B cell (primary cell): ENCODE data around the gene PGBD5. TPM values are rescaled to one million over a fixed set of nuclear protein-coding genes. Genes with fewer than 3 reads are reported as not detected.

Experiments
- ATAC-seq: fragments of 200-7000 bp; cut with Tn5 transposase; one replicate; pipeline ENCODE4 v1.10.0; 2021; ENCODE audit warnings: low read depth, mild to moderate bottlenecking, moderate number of reproducible peaks, moderate library complexity
- CTCF ChIA-PET: fragments of 350-600 bp; sonication (Branson Sonifier 250); formaldehyde crosslinking; loops from one replicate; lab custom pipeline; 2021; ENCODE audit warnings: antibody characterized with exemption, inconsistent platforms; lab: Charles Lee
- POLR2A ChIA-PET: fragments of 350-600 bp; sonication (Branson Sonifier 250); formaldehyde crosslinking; loops from one replicate; lab custom pipeline; 2021; ENCODE audit warnings: antibody characterized with exemption; lab: Charles Lee
- DNase-seq: peaks from one replicate; pipeline ENCODE4 v3.0.0; 2013
- H2AFZ ChIP-seq: 2 replicates; pipeline ENCODE4 v1.6.1; 2012; ENCODE audit warnings: mild to moderate bottlenecking, low read depth, low read length; ENCODE audit not compliant: insufficient read depth, poor library complexity, severe bottlenecking
- H3K27ac ChIP-seq, 2 donors: 1 replicate in 1 of 2; 2 replicates in 1 of 2; pipeline ENCODE4 v1.5.1; 2012 to 2013; ENCODE audit warnings: low read length in 2 of 2, mild to moderate bottlenecking in 2 of 2, moderate library complexity in 1 of 2
- H3K27me3 ChIP-seq, 4 experiments: fragments of 200-600 bp in 1 of 4; sonication (generic) in 1 of 4; replicated peaks in 1 of 4; 1 replicate in 2 of 4; 2 replicates in 2 of 4; pipeline versions ENCODE4 v1.6.1 to v1.7.0; 2013 to 2016; ENCODE audit warnings: low read length in 3 of 4, mild to moderate bottlenecking in 2 of 4, mixed read lengths in 1 of 4, moderate library complexity in 1 of 4; ENCODE audit not compliant: insufficient read depth in 4 of 4, control insufficient read depth in 3 of 4; ENCODE audit errors: control extremely low read depth in 1 of 4
- H3K36me3 ChIP-seq, 2 experiments: replicated peaks in 1 of 2; 1 replicate in 1 of 2; 2 replicates in 1 of 2; pipeline versions ENCODE4 v1.6.1 to v1.7.1; 2013; ENCODE audit warnings: low read length in 1 of 2; ENCODE audit not compliant: insufficient read depth in 2 of 2, control insufficient read depth in 1 of 2; ENCODE audit errors: control extremely low read depth in 1 of 2, extremely low read depth in 1 of 2
- H3K4me1 ChIP-seq, 2 donors: fragments of 200-600 bp in 1 of 2; sonication (generic) in 1 of 2; 1 replicate in 1 of 2; 2 replicates in 1 of 2; pipeline versions ENCODE4 v1.5.1 to v1.6.1; 2013 to 2017; ENCODE audit warnings: low read length in 2 of 2; ENCODE audit not compliant: control insufficient read depth in 2 of 2, insufficient read depth in 2 of 2
- H3K4me2 ChIP-seq: replicated peaks from 2 replicates; pipeline ENCODE3; 2012; ENCODE audit warnings: mild to moderate bottlenecking, low read depth, low read length; ENCODE audit not compliant: poor library complexity, severe bottlenecking
- H3K4me3 ChIP-seq, 5 experiments: fragments of 200-600 bp in 1 of 5; sonication (generic) in 1 of 5; 1 replicate in 3 of 5; 2 replicates in 2 of 5; pipeline versions ENCODE4 v1.5.1 to v1.7.0; 2011 to 2016; ENCODE audit warnings: low read length in 4 of 5, mild to moderate bottlenecking in 4 of 5, low read depth in 2 of 5, control low read depth in 1 of 5, moderate library complexity in 1 of 5; ENCODE audit not compliant: insufficient read depth in 1 of 5; ENCODE audit errors: control extremely low read depth in 1 of 5, extremely low read depth in 1 of 5
- H3K79me2 ChIP-seq: fragments of 200-600 bp; sonication (generic); one replicate; pipeline ENCODE4 v1.6.0; 2016; ENCODE audit warnings: low read length; ENCODE audit not compliant: control insufficient read depth, insufficient read depth
- H3K9ac ChIP-seq: fragments of 200-600 bp; sonication (generic); 2 replicates; pipeline ENCODE4 v1.6.1; 2017; ENCODE audit warnings: mild to moderate bottlenecking, low read length, moderate library complexity
- H3K9me3 ChIP-seq, 3 donors: one replicate each; pipeline versions ENCODE4 v1.6.1 to v1.7.1; 2013; ENCODE audit warnings: low read length in 2 of 3; ENCODE audit not compliant: control insufficient read depth in 2 of 3, insufficient read depth in 1 of 3; ENCODE audit errors: control extremely low read depth in 1 of 3
- H4K20me1 ChIP-seq: 2 replicates; pipeline ENCODE4 v1.6.0; 2012; ENCODE audit warnings: mild to moderate bottlenecking, low read length; ENCODE audit not compliant: insufficient read depth, control insufficient read depth, poor library complexity, severe bottlenecking
- H3K27ac Mint-ChIP-seq: one replicate; pipeline ENCODE4 v1.8.0; 2021; ENCODE audit warnings: mixed read lengths
- H3K27me3 Mint-ChIP-seq: one replicate; pipeline ENCODE4 v1.8.0; 2021; ENCODE audit warnings: mixed read lengths
- H3K4me1 Mint-ChIP-seq: one replicate; pipeline ENCODE4 v1.8.0; 2021; ENCODE audit warnings: mixed read lengths
- H3K4me3 Mint-ChIP-seq: one replicate; pipeline ENCODE4 v1.8.0; 2021; ENCODE audit warnings: mixed read lengths
- H3K9me3 Mint-ChIP-seq: one replicate; pipeline ENCODE4 v1.8.0; 2022; ENCODE audit warnings: mixed read lengths; ENCODE audit not compliant: insufficient read depth
- EZH2 ChIP-seq: IDR thresholded peaks from 2 replicates; pipeline ENCODE4 v1.6.1; 2012; ENCODE audit warnings: borderline replicate concordance, low read depth, mild to moderate bottlenecking, moderate library complexity, low read length; ENCODE audit not compliant: insufficient read depth, poor library complexity, severe bottlenecking
- WGBS: methylation state at CpG from one replicate; pipeline ENCODE4 v1.1.5; 2013; ENCODE audit warnings: missing lambda C conversion rate; ENCODE audit not compliant: insufficient coverage; 5-methylcytosine and 5-hydroxymethylcytosine counted together
- intact Hi-C: fragments of 100-400 bp; cut with micrococcal nuclease; formaldehyde crosslinking; loops from one replicate; pipeline ENCODE4 v1.10.0; 2022
- polyA plus RNA-seq: library from polyadenylated mRNA; depleted of rRNA; stranded (reverse); fragments of >200 nt; gene quantifications from 2 replicates; pipeline ENCODE4 v1.2.3, GENCODE V29; 2012
- total RNA-seq, 2 donors: library from RNA; stranded (reverse); fragments of 120-200 nt in 1 of 2; gene quantifications; 1 replicate in 1 of 2; 2 replicates in 1 of 2; pipeline versions ENCODE4 v1.2.3 to v1.2.4, GENCODE V29; 2013 to 2022
- TF ChIP-seq, protein P1 (sequence below): fragments of 200-600 bp; IDR thresholded peaks from one replicate; pipeline ENCODE4 v1.8.0; 2022; ENCODE audit warnings: antibody characterized with exemption, mild to moderate bottlenecking

PGBD5 gene
- total and polyA plus RNA-seq, 2 donors (not counting 1 experiment from before 2014, with no cell fraction given): 0.07 TPM; not detected in 1

DNA sequence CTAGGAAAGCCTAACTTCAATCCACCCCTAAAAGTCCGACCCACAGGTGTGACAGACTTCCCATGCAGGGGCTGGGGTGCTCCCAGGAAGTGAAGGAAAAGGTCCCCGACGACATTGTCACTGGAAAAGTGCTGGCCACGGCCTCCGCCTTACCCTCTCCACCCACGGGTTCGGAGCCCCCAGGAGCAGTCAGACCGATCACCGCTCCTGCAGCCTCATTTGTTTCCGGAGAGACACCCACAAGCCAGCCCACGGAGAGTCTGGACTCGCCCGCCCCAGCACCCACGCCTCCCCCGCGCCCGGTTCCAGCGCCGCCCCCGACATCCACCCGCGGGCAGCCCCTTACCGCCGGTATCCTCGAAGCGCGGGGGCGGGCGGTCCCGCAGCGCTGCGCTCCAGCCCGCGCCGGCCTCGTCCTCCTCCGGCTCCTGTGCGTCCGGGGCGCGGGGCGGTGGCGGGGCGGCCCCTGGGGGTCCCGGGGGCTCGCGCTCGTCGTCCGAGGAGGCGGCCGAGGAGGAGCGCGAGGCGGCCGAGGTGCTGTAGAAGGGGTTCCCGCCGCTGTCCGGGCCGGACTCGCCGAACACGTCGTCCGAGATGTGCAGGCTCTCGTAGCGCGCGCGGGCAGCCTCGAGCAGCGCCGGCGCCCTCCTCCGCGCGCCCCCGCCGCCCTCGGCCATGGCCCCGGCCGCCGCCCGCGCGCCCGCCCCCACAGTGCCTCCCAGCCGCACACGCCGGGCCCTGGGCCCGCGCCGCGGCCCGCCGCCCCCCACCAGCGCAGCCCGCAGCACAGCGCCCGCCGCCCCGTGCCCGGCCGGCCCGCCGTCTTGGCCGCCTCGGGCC lies 660 bp downstream of the PGBD5 start:
- peaks cover 0 to 17% (median 0%) of the 10 kb centered on the region in 3 donors for H3K9me3 ChIP-seq
- intact Hi-C loops: no loop called here
- peak overlapping the region; percentile 54 for H3K4me2 ChIP-seq

More for the DNA sequence above, 660 bp downstream of the PGBD5 start:
- Histone ChIP-seq H3K9ac (no peak overlapping the region), H3K4me3 (no peak overlapping the region), H2AFZ (no peak overlapping the region), H3K4me1 (peaks cover 10 to 12% of the 10 kb centered on the region in 2 donors), H3K27ac (no peak overlapping the region), H3K27me3 (peaks cover 0 to 62% (median 38%) of the 10 kb centered on the region in 4 experiments), H3K36me3 (no peaks in the 10 kb centered on the region), H3K79me2 (no peaks in the 10 kb centered on the region), H4K20me1 (no peaks in the 10 kb centered on the region)
- Mint-ChIP-seq H3K4me3 (peak overlapping the region; percentile 73), H3K27ac (no peak overlapping the region), H3K9me3 (no peaks in the 10 kb centered on the region), H3K27me3 (peaks cover 53% of the 10 kb centered on the region), H3K4me1 (peaks cover 10% of the 10 kb centered on the region)
- peak; percentile 79 for TF ChIP-seq EZH2
- TF ChIP-seq, protein P1, sequence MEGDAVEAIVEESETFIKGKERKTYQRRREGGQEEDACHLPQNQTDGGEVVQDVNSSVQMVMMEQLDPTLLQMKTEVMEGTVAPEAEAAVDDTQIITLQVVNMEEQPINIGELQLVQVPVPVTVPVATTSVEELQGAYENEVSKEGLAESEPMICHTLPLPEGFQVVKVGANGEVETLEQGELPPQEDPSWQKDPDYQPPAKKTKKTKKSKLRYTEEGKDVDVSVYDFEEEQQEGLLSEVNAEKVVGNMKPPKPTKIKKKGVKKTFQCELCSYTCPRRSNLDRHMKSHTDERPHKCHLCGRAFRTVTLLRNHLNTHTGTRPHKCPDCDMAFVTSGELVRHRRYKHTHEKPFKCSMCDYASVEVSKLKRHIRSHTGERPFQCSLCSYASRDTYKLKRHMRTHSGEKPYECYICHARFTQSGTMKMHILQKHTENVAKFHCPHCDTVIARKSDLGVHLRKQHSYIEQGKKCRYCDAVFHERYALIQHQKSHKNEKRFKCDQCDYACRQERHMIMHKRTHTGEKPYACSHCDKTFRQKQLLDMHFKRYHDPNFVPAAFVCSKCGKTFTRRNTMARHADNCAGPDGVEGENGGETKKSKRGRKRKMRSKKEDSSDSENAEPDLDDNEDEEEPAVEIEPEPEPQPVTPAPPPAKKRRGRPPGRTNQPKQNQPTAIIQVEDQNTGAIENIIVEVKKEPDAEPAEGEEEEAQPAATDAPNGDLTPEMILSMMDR: no peak
- DNase-seq: peak; percentile 10
- WGBS: 3% methylated on average over 108 of the region's 108 CpGs
- CTCF ChIA-PET: no interaction called here
- no peak for ATAC-seq
- POLR2A ChIA-PET: no interaction called here
